ENCODE results near the gene MAN1A1. TPM values are rescaled to one million over a fixed set of nuclear protein-coding genes. Genes with fewer than 3 reads are reported as not detected.

The MAN1A1 gene
- total RNA-seq, 2 donors from 2014 or later: 98.6 to 115 TPM

GRCh38 chr6:119322715-119323350 is 26.7 kb downstream of the MAN1A1 start:
- ATAC-seq (ENCODE audit: insufficient number of reproducible peaks, low FRiP score, low read depth): no peak
- H3K4me1 ChIP-seq (ENCODE audit: control insufficient read depth in 1 of 2, low read depth in 2 of 2): no peaks in the 10 kb centered on the region
- no peak overlapping the region for H3K4me3 ChIP-seq
- H3K27me3 ChIP-seq (replicated peaks; ENCODE audit: insufficient read depth): no peaks in the 10 kb centered on the region
- no peak for DNase-seq (ENCODE audit: low spot score)
- no peak for TF ChIP-seq CTCF (IDR thresholded peaks at IDR 0.05)
- H3K27ac ChIP-seq: no peak overlapping the region
- no peaks in the 10 kb centered on the region for H3K9me3 ChIP-seq
- no peaks in the 10 kb centered on the region for H3K36me3 ChIP-seq

GRCh38 chr6:119322034-119322433 is 27.5 kb downstream of the MAN1A1 start:
- TF ChIP-seq CTCF (IDR thresholded peaks at IDR 0.05): no peak
- H3K9me3 ChIP-seq: no peaks in the 10 kb centered on the region
- no peaks in the 10 kb centered on the region for H3K36me3 ChIP-seq
- no peak overlapping the region for H3K4me3 ChIP-seq
- no peaks in the 10 kb centered on the region for H3K27me3 ChIP-seq (replicated peaks; ENCODE audit: insufficient read depth)
- H3K27ac ChIP-seq: no peak overlapping the region
- ATAC-seq (ENCODE audit: insufficient number of reproducible peaks, low FRiP score, low read depth): no peak
- no peaks in the 10 kb centered on the region for H3K4me1 ChIP-seq (ENCODE audit: control insufficient read depth in 1 of 2, low read depth in 2 of 2)
- no peak for DNase-seq (ENCODE audit: low spot score)

- DNase-seq (ENCODE audit: low spot score) (no peak), ATAC-seq (ENCODE audit: insufficient number of reproducible peaks, low FRiP score, low read depth) (no peak)
- Histone ChIP-seq H3K27me3 (replicated peaks; ENCODE audit: insufficient read depth) (no peaks in the 10 kb centered on the region), H3K36me3 (no peaks in the 10 kb centered on the region), H3K4me1 (ENCODE audit: control insufficient read depth in 1 of 2, low read depth in 2 of 2) (peaks cover 0 to 3% of the 10 kb centered on the region in 2 donors), H3K4me3 (no peak overlapping the region), H3K9me3 (no peaks in the 10 kb centered on the region), H3K27ac (no peak overlapping the region)
- TF ChIP-seq CTCF (IDR thresholded peaks at IDR 0.05): no peak
Measured at GRCh38 chr6:119319694-119320093, 29.9 kb downstream of the MAN1A1 start.

GRCh38 chr6:119318730-119319129 is 30.8 kb downstream of the MAN1A1 start:
- peaks cover 0 to 9% of the 10 kb centered on the region in 2 donors for H3K4me1 ChIP-seq (ENCODE audit: control insufficient read depth in 1 of 2, low read depth in 2 of 2)
- H3K9me3 ChIP-seq: no peaks in the 10 kb centered on the region
- H3K4me3 ChIP-seq: no peak overlapping the region
- DNase-seq (ENCODE audit: low spot score) (no peak), ATAC-seq (ENCODE audit: insufficient number of reproducible peaks, low FRiP score, low read depth) (no peak)
- TF ChIP-seq CTCF (IDR thresholded peaks at IDR 0.05): no peak
- no peaks in the 10 kb centered on the region for H3K36me3 ChIP-seq
- H3K27ac ChIP-seq: no peak overlapping the region
- H3K27me3 ChIP-seq (replicated peaks; ENCODE audit: insufficient read depth): no peaks in the 10 kb centered on the region

GRCh38 chr6:119318176-119318575 is 31.4 kb downstream of the MAN1A1 start:
- Histone ChIP-seq H3K4me1 (ENCODE audit: control insufficient read depth in 1 of 2, low read depth in 2 of 2) (peaks cover 5 to 12% of the 10 kb centered on the region in 2 donors), H3K27ac (no peak overlapping the region), H3K27me3 (replicated peaks; ENCODE audit: insufficient read depth) (no peaks in the 10 kb centered on the region), H3K9me3 (no peaks in the 10 kb centered on the region), H3K36me3 (no peaks in the 10 kb centered on the region), H3K4me3 (no peak overlapping the region)
- ATAC-seq (ENCODE audit: insufficient number of reproducible peaks, low FRiP score, low read depth) (no peak), DNase-seq (ENCODE audit: low spot score) (no peak)
- no peak for TF ChIP-seq CTCF (IDR thresholded peaks at IDR 0.05)
